Measurements from ENCODE around the gene PRB4.

- TF ChIP-seq FOXA1 (IDR thresholded peaks at IDR 0.05) = no peak
- no peak for TF ChIP-seq TARDBP (IDR thresholded peaks at IDR 0.05)
- no peak for TF ChIP-seq ARNT (IDR thresholded peaks at IDR 0.05)
Observed at GRCh38 chr12:11273449-11273848, 36.8 kb downstream of the PRB4 start.
